ENCODE results near the gene FOXD1.

GRCh38 chr5:73441378-73441777 is 7.2 kb downstream of the FOXD1 start:
- TF ChIP-seq CTCF (IDR thresholded peaks at IDR 0.05): no peak
- TF ChIP-seq EP300 (IDR thresholded peaks at IDR 0.05): no peak
- no peak for TF ChIP-seq POLR2A (IDR thresholded peaks at IDR 0.05)
- no peak for TF ChIP-seq POLR2AphosphoS5 (IDR thresholded peaks at IDR 0.05)
